Measurements from ENCODE around the gene CNPPD1.

Gene CNPPD1

DNA sequence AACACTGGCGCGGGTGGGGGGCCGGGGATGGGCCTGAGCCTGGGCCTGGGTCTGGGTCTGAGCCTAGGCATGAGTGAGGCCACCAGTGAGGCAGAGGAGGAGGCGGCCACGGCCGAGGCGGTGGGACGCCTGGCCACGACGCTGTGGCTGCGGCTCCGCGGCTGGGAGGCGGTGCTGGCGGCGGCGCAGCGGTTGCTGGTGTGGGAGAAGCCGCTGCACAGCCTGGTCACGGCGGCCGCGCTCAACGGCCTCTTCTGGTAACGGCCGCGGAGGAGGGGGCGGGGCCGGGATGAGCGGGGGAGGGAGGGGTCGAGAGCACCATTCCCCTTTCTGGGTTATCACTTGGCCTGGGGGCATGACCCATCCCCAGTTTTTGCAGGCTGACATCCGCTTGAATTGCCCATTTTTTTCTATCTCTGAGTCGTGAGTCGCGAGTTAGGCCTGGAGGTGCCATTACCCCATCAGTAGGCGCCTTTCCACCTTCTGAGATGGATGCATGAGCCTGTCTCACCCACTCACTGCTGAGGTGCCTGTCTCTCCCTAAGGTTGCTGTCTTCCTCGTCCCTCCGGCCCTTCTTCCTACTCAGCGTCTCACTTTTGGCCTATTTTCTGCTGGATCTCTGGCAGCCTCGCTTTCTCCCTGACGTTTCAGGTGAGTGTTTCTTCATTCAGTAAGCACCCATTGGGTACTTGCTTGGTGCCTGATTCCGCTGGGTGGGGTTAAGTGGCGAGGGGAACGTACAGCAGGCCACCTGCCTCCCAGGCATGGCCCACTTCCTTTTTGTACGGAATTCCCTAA lies 1.9 kb upstream of the CNPPD1 start:
- peak; percentile 26 for DNase-seq

DNA sequence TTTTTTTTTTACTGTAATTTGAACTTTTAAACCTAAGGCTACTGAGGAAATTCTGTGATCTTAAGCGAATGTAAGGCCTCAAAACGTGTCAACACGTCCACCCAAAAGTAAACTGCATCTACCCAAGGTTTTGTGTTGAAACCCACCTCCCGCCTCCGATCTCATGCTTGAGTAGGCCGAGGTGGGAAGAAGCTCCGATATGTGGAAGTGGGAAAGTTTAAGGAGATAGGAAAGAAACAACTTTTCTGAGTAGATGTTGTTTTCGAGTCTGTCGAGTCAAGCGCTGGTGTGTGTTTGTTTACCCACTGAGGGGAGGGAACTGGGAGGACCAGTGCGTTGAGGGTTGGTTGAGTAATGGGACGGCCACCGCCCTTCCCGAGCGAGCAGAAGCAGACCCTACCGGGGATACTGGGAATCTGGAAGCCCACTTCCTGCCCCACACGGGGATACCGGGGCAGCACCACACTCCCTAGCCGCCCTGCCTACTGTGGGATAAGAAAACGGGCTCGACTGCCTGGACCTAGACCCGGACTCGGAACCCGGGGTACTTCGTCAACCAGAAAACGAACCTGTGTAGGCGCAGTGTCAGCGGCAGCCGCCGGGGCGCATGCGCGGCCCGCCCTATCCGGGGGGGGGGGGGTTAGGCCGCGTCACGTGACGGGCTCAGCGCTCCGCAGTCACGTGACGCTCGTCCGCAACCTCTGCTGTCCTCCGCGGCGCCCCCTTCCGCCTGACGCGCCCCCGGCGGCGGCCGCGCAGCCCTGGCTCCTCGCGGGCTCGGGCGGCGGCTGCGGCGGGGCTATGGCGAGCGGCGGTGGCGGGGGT lies 1.0 kb upstream of the CNPPD1 start, which contains the start of gene RETREG2:
TSS of gene RETREG2 (plus strand) at position 724 of the 825 bp plus-strand sequence. CDS start at position 802, 78 bp downstream.
- DNase-seq, result peak; percentile 89

DNA sequence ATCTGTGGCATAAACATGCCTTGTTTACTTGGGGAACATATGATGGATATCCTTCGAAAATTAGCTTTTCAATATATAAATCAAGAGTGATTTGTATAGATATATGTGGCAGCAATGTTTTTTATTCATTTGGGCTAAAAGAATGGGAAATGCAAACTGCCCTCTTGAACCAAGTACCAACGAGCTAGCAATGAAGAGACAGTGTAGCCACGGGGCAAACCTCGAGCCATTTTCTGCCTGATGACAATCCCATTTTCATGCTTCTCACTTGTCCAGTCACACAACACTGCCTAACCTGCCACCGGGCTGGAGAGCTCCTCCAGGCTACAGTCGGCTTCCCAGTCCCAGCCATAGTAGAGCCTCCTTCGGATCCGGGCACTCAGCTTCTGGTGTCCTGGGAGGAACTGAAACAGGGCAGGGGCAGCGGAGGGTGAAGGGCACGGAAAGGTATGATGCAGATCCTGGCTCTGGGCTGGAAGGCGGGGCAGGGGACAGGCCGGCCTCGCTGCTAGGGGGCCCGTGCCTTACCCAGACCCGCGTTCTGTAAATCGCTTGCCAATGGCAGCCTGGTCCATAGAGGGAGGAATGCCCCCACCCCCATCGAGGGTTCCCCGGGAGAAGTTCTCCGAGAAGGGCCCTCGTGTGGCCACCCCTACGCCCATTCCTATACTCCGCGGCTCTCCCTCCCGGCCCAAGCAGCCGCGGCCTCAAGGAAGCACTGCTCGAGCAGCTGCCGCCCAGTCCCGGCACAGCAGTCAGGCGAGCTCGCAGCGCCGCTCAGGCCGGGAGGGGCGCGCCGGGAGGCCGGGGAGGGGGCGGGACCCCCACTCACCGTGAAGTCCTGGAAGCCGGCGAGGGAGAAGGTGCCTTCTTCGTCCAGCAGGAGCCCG lies 552 bp downstream of the CNPPD1 start:
- peak; percentile 63 for DNase-seq

DNA sequence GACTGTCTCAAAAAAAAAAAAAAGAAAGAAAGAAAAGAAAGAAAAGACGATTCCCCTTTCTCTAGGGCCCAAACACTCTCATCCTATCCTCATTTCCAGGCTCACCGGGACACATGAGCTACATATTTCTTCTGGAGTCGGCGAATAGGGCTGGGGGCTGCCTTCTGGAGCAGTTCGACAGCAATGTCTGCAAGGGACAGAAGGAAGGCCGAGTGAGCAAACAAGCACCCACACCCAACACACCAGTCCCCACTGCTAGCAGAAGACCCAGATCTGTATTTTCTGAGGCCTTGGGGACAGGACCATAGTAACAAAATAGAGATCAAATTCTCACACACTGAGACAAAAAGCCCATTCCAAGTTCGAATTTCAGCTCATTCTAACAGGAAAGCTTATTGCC lies 1.2 kb downstream of the CNPPD1 start:
- DNase-seq, result no peak

DNA sequence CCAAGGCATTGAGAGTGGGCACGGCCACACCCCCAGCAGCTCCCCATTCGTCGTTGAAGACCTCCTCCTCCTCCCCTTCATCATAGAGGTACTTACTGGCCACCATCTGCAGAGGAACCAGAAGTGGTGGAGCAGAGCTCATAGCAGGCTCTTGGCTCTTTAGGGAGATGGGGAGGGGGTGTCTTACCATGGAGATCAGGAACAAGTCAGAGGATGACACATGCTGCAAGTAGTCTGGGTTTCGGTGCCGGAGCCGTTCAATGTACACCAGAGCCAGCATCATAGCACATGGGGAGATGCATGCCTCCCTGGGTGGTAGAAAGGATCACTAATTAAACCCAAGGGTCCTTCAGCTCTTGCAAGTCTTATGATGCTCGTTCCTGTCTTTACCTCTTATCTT lies 1.9 kb downstream of the CNPPD1 start:
- no peak for DNase-seq

DNA sequence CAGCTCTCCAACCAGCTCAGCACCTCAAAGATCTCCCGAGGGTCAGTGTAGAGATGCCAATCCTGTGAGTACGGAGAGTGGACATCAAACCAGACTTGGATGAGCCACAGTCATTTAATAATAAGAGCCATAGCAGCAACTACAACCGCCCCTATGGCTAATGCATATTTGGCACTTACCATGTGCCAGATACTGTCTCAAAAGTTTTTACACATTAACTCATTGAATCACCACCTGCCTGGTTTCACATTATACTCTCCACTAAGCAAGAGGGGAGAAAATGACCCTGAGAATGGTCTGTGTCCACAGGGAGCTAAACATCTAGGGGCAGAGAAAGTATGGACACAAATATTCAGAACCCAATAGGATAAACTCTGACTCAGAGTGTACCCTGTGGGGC lies 2.6 kb downstream of the CNPPD1 start:
- no peak for DNase-seq

DNA sequence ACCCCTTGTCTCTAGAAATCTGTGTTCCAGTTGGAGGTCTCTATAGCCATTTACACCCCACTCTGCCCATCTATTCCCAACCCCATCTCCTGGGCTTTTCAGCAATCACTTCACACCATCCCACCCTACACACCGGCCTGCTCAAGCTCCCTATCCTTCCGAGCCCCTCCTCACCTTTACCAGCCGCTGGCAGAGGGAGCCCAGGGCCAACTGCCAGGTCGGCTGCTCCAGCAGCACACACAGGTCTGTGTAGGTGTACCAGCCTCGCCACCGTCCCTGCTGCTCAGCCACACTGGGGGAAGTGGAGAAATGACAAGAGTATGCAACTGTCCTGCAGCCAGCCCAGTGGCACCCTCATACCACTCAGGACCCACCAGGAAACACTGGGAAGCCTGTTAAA lies 3.5 kb downstream of the CNPPD1 start:
- DNase-seq, result no peak

DNA sequence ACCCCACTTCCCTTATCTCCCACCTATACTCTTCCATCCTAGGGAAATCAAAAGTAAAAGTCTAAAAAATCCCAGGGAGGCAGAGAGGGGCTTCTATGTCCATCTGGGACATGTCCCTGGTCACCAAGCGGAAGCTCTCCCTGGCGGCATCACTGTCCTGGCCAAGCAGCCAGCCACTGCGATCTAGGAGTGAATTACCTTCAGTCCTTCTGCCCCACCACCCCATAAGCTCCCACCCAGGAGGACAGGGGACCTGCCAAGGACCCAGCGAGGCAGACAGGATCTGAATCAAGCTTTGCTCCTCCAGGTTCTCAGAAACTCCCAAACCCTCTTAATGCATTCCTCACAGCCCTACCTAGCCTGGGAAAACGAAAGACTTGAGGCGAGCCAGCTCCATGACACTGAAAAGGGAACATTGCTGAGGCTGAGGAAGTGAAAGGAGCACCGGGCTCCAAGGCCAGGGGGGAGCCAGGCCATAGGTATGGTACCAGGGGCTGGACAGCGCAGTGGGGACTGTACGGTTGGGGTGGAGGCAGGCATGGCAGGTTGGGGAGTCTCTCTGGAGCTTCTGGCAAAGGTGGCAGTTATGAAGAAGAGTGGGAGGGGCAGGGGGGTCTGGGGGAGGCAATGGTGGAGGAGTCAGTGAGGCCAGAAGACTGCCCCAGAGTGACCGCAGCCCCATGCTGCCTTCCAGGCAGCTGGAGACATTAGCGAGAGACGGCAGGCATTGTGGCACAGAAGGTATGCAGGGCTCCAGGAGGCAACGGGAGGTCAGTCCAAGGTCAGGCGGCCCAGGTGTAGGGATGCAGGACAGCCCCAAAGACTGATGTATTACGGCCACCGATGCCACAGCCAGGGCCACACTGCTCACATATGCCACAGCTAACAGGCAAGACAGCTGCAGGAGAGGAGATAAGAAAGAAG lies 4.2 kb downstream of the CNPPD1 start:
- DNase-seq, result no peak

DNA sequence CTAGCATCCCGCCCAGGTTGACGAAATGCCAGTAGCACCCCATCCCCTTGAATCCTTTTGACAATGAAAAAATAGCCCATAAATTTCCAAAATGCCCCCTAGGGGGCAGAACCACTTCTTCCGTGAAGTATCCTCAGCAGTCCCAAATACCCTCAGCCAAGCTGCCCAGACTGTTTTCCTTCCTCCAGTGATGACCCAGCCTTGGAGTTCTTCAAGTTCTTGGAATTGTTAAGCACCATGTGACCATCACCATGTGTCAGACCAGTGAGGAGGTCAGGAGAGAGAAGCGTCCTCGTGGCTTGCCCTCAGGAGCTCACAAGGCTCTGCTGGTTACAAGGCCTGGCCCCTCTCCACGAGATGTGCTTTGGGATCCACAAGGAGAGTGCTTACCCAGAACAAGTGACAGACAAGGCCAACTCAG lies 5.5 kb downstream of the CNPPD1 start:
- DNase-seq, result peak; percentile 39

DNA sequence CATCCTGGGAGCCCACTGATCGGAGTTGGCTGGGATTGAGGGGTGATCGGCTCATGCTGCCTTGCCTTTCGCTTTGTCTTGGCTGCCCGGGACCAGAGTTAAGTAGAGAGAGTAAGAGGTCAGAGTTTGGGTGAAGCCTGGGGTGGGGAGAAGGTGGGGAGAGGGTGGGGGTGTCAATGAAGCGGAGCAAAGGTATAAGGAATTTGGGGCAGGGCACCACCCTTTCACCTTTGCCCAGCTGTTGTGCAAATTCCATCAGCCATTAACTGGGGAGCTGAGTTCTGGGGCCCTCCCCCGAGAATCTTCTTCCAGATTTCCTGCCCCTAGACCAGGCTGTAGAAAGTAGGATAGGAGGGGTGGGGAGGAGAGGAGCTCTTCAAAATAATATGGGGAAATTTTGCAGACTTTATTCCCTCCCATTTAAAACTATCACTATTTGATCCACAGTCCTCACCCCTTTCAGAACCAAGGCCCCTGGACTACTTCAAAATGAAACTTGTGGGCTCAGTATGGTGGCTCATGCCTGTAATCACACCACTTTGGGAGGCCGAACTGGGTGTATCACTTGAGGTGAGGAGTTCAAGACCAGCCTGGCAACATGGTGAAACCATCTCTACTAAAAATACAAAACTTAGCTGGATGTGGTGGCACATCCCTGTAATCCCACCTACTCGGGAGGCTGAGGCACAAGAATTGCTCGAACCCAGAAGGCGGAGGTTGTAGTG lies 6.6 kb downstream of the CNPPD1 start, which contains the start of gene SLC23A3:
TSS of gene SLC23A3 (minus strand) at position 100 of the 725 bp plus-strand sequence. CDS start at position 55, 45 bp downstream.
- no peak for DNase-seq

DNA sequence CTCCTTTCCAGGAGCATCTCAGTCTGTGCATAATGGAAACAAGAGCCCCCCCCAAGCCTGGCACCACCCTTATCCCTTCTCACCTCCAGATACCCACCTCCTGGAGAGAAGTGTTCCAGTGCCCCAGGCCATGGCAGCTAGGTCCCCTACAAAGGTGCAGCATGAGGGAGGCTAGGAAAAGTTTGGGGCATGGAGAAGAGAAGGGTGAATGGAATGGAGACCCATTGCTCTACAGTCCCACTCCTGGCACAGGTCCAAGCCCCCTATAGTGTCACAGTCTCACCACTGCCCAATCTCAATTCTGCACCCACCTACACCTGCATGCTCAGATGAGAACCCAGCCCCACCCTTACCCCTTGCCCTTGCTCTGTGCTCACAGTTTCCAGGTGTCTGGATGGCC lies 7.8 kb downstream of the CNPPD1 start:
- no peak for DNase-seq

DNA sequence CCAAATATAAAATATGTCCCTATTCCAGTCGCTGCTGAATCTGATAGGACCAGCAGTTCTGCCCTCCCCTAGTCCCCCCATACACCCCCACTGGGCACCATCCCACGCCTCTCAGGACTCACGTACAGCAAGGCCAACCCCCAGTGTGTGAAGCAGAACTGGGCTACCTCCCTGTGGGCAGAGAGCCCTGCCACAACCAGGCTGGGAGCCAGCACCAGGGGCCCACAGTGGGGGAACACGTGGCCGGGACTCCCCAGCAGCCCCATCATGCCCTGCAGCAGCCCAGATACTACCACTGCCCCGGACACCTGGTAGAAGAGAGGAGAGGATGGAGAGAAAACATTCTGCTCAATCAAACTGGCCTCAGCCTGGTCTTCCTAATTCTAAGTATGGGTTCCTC lies 8.2 kb downstream of the CNPPD1 start:
- DNase-seq, result no peak

DNA sequence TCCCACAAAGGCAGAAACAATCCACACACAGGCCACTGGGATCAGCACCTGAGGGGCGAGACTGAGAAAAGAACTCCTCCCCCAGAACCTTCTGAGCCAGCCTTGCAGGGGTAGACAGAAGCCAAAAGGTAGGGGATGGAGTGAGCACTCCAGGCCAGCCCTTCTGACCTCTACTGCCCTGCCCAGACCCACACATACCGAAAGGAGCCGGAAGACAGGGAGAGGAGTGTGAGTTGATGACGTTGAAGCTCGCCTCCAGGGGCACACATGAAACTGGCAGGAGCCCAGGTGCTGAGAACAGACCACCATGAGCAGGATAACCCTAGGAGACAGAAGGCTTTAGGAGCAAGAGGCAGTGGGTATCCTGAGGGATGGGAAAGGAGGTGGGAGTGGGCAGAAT lies 8.7 kb downstream of the CNPPD1 start:
- no peak for DNase-seq

DNA sequence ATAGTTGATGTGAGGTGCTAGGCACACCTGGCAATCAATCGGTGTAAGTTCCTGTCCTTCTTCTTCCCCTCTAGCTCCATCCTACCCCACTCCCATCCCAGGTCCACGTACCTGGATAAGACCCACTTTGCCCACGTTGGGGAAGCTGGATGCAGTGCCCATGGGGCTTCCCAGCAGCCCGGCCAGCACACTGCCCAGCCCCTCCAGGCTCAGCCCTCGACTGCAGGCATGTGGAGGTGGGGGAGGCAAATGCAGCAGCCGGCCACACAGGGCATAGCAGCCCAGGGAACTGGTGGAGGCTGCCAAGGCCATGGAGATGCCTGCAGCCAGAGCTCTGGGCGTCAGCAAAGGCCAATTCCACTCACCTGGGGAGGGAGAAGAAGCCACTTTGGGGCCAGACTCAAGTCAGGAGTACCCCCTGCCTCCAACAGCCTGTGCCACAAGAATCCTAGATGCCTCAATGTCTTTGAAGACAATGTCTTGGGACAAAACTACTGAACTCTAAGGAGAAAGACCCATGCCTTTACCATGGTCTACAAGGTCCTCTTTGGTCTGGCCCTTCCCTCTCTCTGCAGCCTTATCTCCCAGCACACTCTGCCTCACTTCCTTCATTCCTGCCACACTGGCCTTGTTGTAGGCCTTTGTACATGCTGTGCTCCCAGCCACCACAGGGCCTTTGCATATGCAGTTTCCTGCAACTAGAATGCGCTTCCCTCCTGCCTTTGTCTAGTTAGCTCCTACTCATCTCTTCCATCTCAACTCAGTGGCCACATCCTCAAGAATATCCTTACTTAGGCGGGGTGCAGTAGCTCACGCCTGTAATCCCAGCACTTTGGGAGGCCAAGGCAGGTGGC lies 11.4 kb downstream of the CNPPD1 start:
- DNase-seq, result no peak

DNA sequence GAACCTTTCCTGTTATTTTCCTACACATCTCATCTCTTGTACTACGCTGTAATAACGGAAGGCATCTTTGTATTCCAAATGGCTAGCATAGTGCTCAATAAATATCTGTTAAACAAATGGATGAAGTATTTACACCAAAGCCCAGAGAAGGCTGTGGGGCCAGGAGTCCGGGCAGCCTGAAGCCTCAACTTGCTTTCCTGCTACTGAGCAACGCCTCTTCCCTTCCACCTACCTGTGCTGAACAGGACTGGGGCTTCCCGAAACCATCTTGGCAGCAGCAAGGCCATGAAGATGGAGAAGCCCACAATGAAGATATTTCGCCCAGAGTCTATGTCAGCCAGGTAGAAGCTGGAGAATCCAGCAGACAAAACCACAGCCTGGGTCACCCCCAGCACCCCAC lies 13.6 kb downstream of the CNPPD1 start:
- DNase-seq, result no peak

DNA sequence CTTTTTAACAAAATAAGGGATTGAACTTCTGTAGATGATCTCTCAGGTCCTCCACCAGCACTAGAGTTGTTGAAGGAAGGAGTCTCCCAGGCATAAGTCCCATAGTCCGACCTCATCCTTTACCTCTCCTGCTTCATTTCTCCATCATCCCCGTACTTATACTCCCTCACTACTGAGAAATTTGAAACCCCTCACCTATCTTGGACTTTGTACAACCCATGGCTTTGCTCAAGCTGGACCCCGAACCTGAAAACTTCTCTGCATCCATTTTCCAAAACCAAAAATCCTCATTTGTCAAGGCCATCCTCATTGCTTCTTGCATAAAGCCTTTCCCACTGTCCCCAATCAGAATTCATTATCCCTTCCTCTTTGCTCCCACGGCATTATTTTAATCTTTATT lies 15.6 kb downstream of the CNPPD1 start:
- DNase-seq, result no peak

DNA sequence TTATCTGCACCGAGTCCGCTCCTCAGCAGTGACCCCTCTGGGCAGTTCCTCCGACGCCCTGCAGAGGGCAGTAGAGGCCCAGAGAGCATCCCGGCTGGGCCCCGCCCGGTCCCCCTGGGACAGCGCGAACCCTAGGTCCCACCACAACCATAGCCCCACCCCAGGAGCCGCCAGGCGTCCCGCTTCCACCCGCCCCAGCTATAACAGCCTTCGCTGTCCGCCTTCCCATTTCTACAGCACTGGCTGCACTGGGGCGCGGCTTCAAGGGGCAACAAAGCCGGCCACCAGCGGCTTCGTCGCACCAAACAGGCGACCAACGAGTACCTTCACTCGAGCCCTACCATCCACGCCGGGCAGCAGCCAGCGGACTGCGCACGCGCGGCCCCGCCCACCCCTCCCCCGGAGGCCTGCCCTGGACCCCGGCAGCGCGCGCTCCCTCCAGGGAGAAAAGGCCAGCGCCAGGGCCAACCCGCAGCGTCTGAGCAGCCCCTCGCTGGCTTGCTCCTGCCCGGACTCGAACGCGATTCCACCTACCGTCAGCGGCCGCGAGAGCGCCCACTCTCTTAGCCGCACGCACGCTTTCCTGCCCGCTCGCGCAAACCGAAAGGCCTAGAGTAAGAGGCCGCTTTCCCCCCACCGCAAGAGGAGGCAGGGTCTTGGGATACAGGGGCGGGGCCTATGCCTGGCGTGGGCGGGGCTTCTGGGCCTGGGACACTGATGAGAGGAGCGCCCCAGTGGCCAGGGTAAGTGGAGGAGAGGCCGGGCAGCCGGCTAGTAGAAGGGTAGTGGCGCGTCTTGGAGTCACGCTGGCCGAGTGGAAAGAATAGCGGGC lies 16.3 kb downstream of the CNPPD1 start, which contains the start of gene NHEJ1:
TSS of gene NHEJ1 (minus strand) at position 630 of the 832 bp plus-strand sequence. CDS start 2,453 bp downstream, outside the sequence.
- DNase-seq, result peak; percentile 94

DNA sequence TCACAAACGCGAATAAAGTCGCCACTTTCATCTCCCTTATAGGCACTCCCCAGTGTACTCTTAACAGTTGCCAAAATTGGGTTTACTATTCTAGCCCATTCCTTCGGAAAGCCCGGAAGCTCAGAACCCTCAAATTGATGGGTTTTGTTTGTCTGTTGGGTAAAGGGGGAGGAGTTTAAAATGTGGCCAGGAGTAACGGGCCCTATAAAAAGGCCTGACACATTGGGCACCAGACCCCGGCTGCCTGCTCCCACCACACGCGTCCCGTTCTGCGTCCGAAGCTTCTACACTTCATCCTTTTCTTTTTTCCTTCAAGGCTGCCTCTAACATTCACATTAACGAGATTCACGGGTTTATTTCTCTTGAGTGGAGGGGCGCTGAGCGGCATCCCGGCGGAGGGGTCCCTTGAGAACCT lies 16.9 kb downstream of the CNPPD1 start:
- no peak for DNase-seq

DNA sequence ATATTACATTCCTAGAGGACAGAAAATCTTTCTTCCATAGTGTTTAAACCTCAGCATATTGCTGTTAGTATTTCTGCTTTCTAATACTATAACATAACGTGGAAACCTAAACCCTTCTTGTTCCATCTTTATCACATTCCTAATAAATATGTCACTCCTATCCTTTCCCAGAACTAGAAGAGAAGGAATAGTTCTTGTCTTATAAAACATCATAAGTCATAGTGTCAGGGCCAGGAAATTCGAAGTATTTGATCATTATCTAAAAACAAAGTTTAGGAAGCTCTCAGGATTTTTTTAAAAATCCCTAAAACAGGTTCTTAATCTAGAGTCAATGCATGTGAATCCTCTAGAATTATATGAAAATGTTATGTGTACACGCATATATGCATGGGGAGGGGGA lies 18.1 kb downstream of the CNPPD1 start:
- no peak for DNase-seq

Data from inflammatory macrophage treated with lipopolysaccharide for 4 hours (primary cell).